Endothelial cell of umbilical vein (primary cell): ENCODE results near the gene NFYA. TPM values are rescaled to one million over a fixed set of nuclear protein-coding genes. Genes with fewer than 3 reads are reported as not detected.

Experiments
- BruUV-seq: library from RNA; stranded (reverse); fragments of 400-500 nt; replicated peaks from 2 replicates; lab custom pipeline; 2021; lab: Mats Ljungman, UMichigan
- CTCF ChIA-PET: fragments of 300-600, 350-600 bp; sonication (Branson Sonifier 250); formaldehyde crosslinking; loops from one replicate; lab custom pipeline; 2021; ENCODE audit warnings: antibody characterized with exemption, inconsistent platforms; lab: Charles Lee
- POLR2A ChIA-PET: fragments of 300-600, 350-600 bp; sonication (Branson Sonifier 250); formaldehyde crosslinking; loops from one replicate; lab custom pipeline; 2021; ENCODE audit warnings: antibody characterized with exemption, inconsistent platforms; lab: Charles Lee
- DNase-seq: peaks from one replicate; pipeline ENCODE4 v3.0.0-alpha.2; 2011; ENCODE audit warnings: low read depth, low spot score
- FAIRE-seq: peaks from 2 replicates; lab custom pipeline; 2011; peaks lifted over from hg19 to GRCh38; lab: Jason Lieb, UNC
- H2AFZ ChIP-seq: 2 replicates; pipeline ENCODE4 v1.6.0; 2012; ENCODE audit warnings: low read depth, low read length, control low read depth, inconsistent platforms
- H3K27ac ChIP-seq: 2 replicates; pipeline ENCODE4 v1.5.1; 2011; ENCODE audit warnings: low read depth, mild to moderate bottlenecking, control low read depth, low read length, moderate library complexity; ENCODE audit not compliant: insufficient read depth
- H3K27me3 ChIP-seq, 2 experiments: 2 replicates each; pipeline versions ENCODE4 v1.6.0 to v1.6.1; 2011; ENCODE audit warnings: low read length in 2 of 2, mixed read lengths in 1 of 2; ENCODE audit not compliant: control insufficient read depth in 2 of 2, insufficient read depth in 2 of 2
- H3K36me3 ChIP-seq, 2 experiments: 2 replicates in 1 of 2; 3 replicates in 1 of 2; pipeline ENCODE4 v1.5.1; 2011; ENCODE audit warnings: low read length in 2 of 2, mild to moderate bottlenecking in 1 of 2, moderate library complexity in 1 of 2; ENCODE audit not compliant: control insufficient read depth in 2 of 2, insufficient read depth in 2 of 2; ENCODE audit errors: extremely low read depth in 1 of 2
- H3K4me1 ChIP-seq: 3 replicates; pipeline ENCODE4 v1.5.1; 2011; ENCODE audit warnings: mild to moderate bottlenecking, low read length; ENCODE audit not compliant: control insufficient read depth, insufficient read depth; ENCODE audit errors: extremely low read depth
- H3K4me2 ChIP-seq: 2 replicates; pipeline ENCODE4 v1.6.1; 2011; ENCODE audit warnings: low read length, control low read depth, mixed read lengths; ENCODE audit not compliant: insufficient read depth
- H3K4me3 ChIP-seq, 3 experiments: fragments of 200-600 bp in 1 of 3; sonication (generic), shearing (Covaris generic) in 1 of 3; replicated peaks in 1 of 3; 2 replicates each; pipeline ENCODE4 v1.5.1; 2011 to 2016; ENCODE audit warnings: control low read depth in 3 of 3, low read length in 3 of 3, mild to moderate bottlenecking in 2 of 3, inconsistent platforms in 1 of 3, low read depth in 1 of 3, moderate library complexity in 1 of 3; ENCODE audit not compliant: insufficient read depth in 1 of 3
- H3K79me2 ChIP-seq: 2 replicates; pipeline ENCODE4 v1.6.0; 2012; ENCODE audit warnings: low read length, inconsistent platforms; ENCODE audit not compliant: control insufficient read depth, insufficient read depth
- H3K9ac ChIP-seq: replicated peaks from 2 replicates; pipeline ENCODE3; 2011; ENCODE audit warnings: low read length, control low read depth; ENCODE audit not compliant: insufficient read depth; ENCODE audit errors: extremely low read depth
- H3K9me1 ChIP-seq: replicated peaks from 3 replicates; pipeline ENCODE4 v1.6.0; 2011; ENCODE audit warnings: mild to moderate bottlenecking, low read length; ENCODE audit not compliant: control insufficient read depth, insufficient read depth; ENCODE audit errors: extremely low read depth
- H3K9me3 ChIP-seq: replicated peaks from 2 replicates; pipeline ENCODE4 v1.5.1; 2012; ENCODE audit warnings: low read length, inconsistent platforms; ENCODE audit not compliant: control insufficient read depth, insufficient read depth
- H4K20me1 ChIP-seq: replicated peaks from 2 replicates; pipeline ENCODE3; 2011; ENCODE audit warnings: mild to moderate bottlenecking, low read length; ENCODE audit not compliant: control insufficient read depth, insufficient read depth; ENCODE audit errors: extremely low read depth
- FOS ChIP-seq: IDR thresholded peaks from 2 replicates; pipeline ENCODE4 v1.6.1; 2011; ENCODE audit warnings: mild to moderate bottlenecking, low read length, moderate library complexity, borderline replicate concordance; ENCODE audit not compliant: insufficient read depth
- GATA2 ChIP-seq: IDR thresholded peaks from 2 replicates; pipeline ENCODE4 v1.7.0; 2011; ENCODE audit warnings: low read depth, mild to moderate bottlenecking, moderate library complexity, mixed read lengths, low read length; ENCODE audit not compliant: insufficient read length, insufficient read depth
- JUN ChIP-seq: IDR thresholded peaks from 2 replicates; pipeline ENCODE4 v1.6.1; 2011; ENCODE audit warnings: borderline replicate concordance, low read depth; ENCODE audit not compliant: insufficient read length, insufficient read depth
- POLR2AphosphoS5 ChIP-seq: IDR thresholded peaks from 2 replicates; pipeline ENCODE4 v1.6.1; 2012; ENCODE audit warnings: low read depth, mild to moderate bottlenecking, control low read depth, low read length, moderate library complexity; ENCODE audit not compliant: insufficient read depth
- dilution Hi-C: fragments of 300-500 bp; cut with MboI; formaldehyde crosslinking; loops from one replicate; pipeline ENCODE4 v1.15.0; 2019; ENCODE audit warnings: low sequenced_read_pairs; ENCODE audit not compliant: extremely low pct_ligation_motif_present
- intact Hi-C: fragments of 100-400 bp; cut with micrococcal nuclease; formaldehyde crosslinking; loops from one replicate; pipeline ENCODE4 v1.10.0; 2022
- polyA plus RNA-seq, 4 experiments: library from polyadenylated mRNA; depleted of rRNA in 3 of 4; stranded (reverse) in 3 of 4; unstranded in 1 of 4; fragments of >200 nt; gene quantifications; 2 replicates each; pipeline versions ENCODE4 v1.2.1 to v1.2.3, GENCODE V29; 2011 to 2012; ENCODE audit warnings: missing spikeins in 1 of 4
- total RNA-seq: library from RNA; stranded (reverse); gene quantifications from 2 replicates; pipeline ENCODE4 v1.2.3, GENCODE V29; 2021
- TF ChIP-seq, protein P1 (sequence below), 2 donors: IDR thresholded peaks; 1 replicate in 1 of 2; 2 replicates in 1 of 2; pipeline ENCODE4 v1.5.1; 2011; ENCODE audit warnings: low read length in 2 of 2, mild to moderate bottlenecking in 2 of 2, moderate library complexity in 2 of 2, control low read depth in 1 of 2, inconsistent platforms in 1 of 2, low read depth in 1 of 2; ENCODE audit not compliant: insufficient read depth in 1 of 2; ENCODE audit errors: extremely low read depth in 1 of 2
- TF ChIP-seq, protein P2 (sequence below): IDR thresholded peaks from 2 replicates; pipeline ENCODE4 v1.6.1; 2011; ENCODE audit not compliant: insufficient read depth, insufficient read length

The NFYA gene
- total and polyA plus RNA-seq, 2 donors (not counting 3 experiments of a cell fraction or from before 2014, with no cell fraction given): 13.1 to 29.0 TPM

DNA sequence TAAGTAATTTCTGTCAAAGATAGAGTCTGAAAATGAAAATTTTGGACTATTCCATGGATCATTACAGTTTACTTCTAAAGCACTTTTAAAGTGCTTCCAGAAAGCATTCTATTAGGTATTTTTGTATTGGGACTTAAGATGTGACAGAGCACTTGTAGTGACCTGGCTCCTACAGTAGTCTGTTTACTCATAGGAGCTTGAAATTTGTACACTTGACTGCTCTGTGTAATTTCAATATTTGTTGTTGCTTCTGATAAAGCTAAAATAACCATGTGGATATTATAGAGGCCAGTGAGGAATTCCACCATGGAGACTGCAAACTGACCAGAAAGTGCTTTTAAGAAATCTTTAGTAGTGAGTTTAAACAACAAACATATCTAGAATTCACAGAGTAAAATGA lies 10.3 kb downstream of the NFYA start:
- H3K9ac ChIP-seq: no peak overlapping the region
- no peaks in the 10 kb centered on the region for H3K27me3 ChIP-seq
- H3K4me3 ChIP-seq: no peak overlapping the region
- ChIA-PET CTCF (interaction anchor here (1.2 kb wide), 1 partner anchor 15 kb away, joined by 4 read pairs; no protein-coding TSS in a partner anchor), POLR2A (no interaction called here)
- H3K4me2 ChIP-seq: no peak overlapping the region
- no peaks in the 10 kb centered on the region for H3K9me1 ChIP-seq
- TF ChIP-seq GATA2: no peak
- TF ChIP-seq POLR2AphosphoS5: no peak
- TF ChIP-seq FOS: no peak
- TF ChIP-seq, protein P1, sequence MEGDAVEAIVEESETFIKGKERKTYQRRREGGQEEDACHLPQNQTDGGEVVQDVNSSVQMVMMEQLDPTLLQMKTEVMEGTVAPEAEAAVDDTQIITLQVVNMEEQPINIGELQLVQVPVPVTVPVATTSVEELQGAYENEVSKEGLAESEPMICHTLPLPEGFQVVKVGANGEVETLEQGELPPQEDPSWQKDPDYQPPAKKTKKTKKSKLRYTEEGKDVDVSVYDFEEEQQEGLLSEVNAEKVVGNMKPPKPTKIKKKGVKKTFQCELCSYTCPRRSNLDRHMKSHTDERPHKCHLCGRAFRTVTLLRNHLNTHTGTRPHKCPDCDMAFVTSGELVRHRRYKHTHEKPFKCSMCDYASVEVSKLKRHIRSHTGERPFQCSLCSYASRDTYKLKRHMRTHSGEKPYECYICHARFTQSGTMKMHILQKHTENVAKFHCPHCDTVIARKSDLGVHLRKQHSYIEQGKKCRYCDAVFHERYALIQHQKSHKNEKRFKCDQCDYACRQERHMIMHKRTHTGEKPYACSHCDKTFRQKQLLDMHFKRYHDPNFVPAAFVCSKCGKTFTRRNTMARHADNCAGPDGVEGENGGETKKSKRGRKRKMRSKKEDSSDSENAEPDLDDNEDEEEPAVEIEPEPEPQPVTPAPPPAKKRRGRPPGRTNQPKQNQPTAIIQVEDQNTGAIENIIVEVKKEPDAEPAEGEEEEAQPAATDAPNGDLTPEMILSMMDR (IDR thresholded peaks at IDR 0.05; ENCODE audit: extremely low read depth in 1 of 2, insufficient read depth in 1 of 2, low read depth in 1 of 2, low read length in 2 of 2): no peak
- no peak for TF ChIP-seq JUN
- TF ChIP-seq, protein P2, sequence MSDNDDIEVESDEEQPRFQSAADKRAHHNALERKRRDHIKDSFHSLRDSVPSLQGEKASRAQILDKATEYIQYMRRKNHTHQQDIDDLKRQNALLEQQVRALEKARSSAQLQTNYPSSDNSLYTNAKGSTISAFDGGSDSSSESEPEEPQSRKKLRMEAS: no peak
- FAIRE-seq (no peak), DNase-seq (no peak)
- peaks cover 8% of the 10 kb centered on the region for H4K20me1 ChIP-seq
- no TSS peak for BruUV-seq
- H3K4me1 ChIP-seq: peaks cover 12% of the 10 kb centered on the region
- intact Hi-C loops: no loop called here
- no peaks in the 10 kb centered on the region for H3K9me3 ChIP-seq
- H3K79me2 ChIP-seq: peaks cover 48% of the 10 kb centered on the region
- peaks cover 13 to 15% of the 10 kb centered on the region in 2 experiments for H3K36me3 ChIP-seq
- no peak overlapping the region for H3K27ac ChIP-seq
- dilution Hi-C loops: no loop called here
- H2AFZ ChIP-seq: no peak overlapping the region
